HUES48 (cell line): ENCODE data around the gene COG1.
"Not testable (repeated sequence)": the region's sequence is repeated elsewhere in the genome, so short reads cannot be mapped to it uniquely, and the experiment has no call there.

Source experiments
- H3K27ac ChIP-seq: one replicate; pipeline ENCODE4 v1.7.0; 2013; ENCODE audit warnings: low read depth, low read length, inconsistent platforms
- H3K27me3 ChIP-seq: 2 replicates; pipeline ENCODE4 v1.6.1; 2013; ENCODE audit warnings: mild to moderate bottlenecking, low read length; ENCODE audit not compliant: control insufficient read depth, insufficient read depth
- H3K36me3 ChIP-seq: 2 replicates; pipeline ENCODE4 v1.6.1; 2013; ENCODE audit warnings: low read length; ENCODE audit not compliant: control insufficient read depth, insufficient read depth
- H3K4me1 ChIP-seq: 2 replicates; pipeline ENCODE4 v1.6.1; 2013; ENCODE audit warnings: mild to moderate bottlenecking, low read length; ENCODE audit not compliant: control insufficient read depth, insufficient read depth
- H3K4me3 ChIP-seq: 2 replicates; pipeline ENCODE4 v1.5.1; 2013; ENCODE audit warnings: mild to moderate bottlenecking, low read depth, low read length
- H3K9ac ChIP-seq: 2 replicates; pipeline ENCODE4 v1.6.1; 2013; ENCODE audit warnings: mild to moderate bottlenecking, low read depth, low read length, moderate library complexity
- H3K9me3 ChIP-seq: 2 replicates; pipeline ENCODE4 v1.6.1; 2013; ENCODE audit warnings: low read length; ENCODE audit not compliant: control insufficient read depth, insufficient read depth

The COG1 gene, protein sequence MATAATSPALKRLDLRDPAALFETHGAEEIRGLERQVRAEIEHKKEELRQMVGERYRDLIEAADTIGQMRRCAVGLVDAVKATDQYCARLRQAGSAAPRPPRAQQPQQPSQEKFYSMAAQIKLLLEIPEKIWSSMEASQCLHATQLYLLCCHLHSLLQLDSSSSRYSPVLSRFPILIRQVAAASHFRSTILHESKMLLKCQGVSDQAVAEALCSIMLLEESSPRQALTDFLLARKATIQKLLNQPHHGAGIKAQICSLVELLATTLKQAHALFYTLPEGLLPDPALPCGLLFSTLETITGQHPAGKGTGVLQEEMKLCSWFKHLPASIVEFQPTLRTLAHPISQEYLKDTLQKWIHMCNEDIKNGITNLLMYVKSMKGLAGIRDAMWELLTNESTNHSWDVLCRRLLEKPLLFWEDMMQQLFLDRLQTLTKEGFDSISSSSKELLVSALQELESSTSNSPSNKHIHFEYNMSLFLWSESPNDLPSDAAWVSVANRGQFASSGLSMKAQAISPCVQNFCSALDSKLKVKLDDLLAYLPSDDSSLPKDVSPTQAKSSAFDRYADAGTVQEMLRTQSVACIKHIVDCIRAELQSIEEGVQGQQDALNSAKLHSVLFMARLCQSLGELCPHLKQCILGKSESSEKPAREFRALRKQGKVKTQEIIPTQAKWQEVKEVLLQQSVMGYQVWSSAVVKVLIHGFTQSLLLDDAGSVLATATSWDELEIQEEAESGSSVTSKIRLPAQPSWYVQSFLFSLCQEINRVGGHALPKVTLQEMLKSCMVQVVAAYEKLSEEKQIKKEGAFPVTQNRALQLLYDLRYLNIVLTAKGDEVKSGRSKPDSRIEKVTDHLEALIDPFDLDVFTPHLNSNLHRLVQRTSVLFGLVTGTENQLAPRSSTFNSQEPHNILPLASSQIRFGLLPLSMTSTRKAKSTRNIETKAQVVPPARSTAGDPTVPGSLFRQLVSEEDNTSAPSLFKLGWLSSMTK

DNA sequence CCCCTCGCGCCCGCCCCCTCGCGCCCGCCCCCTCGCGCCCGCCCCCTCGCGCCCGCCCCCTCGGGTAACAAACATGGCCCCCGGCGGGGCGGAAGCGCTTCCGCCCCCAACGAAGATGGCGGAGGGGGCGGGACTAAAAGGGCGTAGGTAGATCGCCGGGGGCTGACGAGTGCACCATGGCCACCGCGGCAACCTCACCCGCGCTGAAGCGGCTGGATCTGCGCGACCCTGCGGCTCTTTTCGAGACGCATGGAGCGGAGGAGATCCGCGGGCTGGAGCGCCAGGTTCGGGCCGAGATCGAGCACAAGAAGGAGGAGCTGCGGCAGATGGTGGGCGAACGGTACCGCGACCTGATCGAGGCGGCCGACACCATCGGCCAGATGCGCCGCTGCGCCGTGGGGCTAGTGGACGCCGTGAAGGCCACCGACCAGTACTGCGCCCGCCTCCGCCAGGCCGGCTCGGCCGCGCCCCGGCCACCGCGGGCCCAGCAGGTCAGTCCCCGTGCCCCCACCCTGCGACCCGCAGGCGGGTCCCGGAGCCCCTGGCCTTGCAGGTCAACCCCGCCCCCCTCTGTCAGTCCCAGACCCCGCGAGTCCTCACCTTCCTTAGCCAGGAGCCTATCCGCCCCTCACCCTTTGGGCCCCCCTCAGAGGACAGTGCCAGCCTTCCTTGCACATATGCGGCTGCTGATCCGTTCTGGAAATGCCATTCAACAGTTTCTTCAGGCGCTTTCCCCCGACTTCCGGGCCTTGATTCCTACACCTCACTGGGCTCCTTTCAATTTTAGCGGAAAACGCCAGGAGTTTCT, at the start of gene COG1:
TSS of gene COG1 (plus strand) at position 162 of the 808 bp plus-strand sequence. CDS start at position 177, 15 bp downstream.
- peak within 1 kb of the TSS; percentile 95 for H3K27ac ChIP-seq
- peaks cover 18% of the 10 kb centered on the region for H3K36me3 ChIP-seq
- no peaks in the 10 kb centered on the region for H3K9me3 ChIP-seq
- H3K4me1 ChIP-seq: peaks cover 3% of the 10 kb centered on the region; the same call in 1 of the 2 replicates
- no peaks in the 10 kb centered on the region for H3K27me3 ChIP-seq
- peak within 1 kb of the TSS; percentile 88 for H3K9ac ChIP-seq
- H3K4me3 ChIP-seq: peak within 1 kb of the TSS; percentile 88

DNA sequence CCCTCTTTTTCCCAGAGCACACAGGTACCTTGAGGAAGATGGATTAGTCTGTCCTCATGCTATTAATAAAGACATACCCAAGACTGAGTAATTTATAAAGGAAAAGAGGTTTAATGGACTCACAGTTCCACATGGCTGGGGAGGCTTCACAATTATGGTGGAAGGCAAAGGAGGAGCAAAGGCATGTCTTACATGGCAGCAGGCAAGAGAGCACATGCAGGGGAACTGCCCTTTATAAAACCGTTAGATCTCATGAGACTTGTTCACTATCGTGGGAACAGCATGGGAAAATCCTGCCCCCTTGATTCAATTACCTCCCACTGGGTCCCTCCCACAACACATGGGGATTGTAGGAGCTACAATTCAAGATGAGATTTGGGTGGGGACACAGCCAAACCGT, 48.6 kb upstream of the COG1 start:
- H3K9me3 ChIP-seq, H3K27me3 ChIP-seq, H3K27ac ChIP-seq, H3K36me3 ChIP-seq, H3K4me1 ChIP-seq, H3K9ac ChIP-seq, H3K4me3 ChIP-seq: not testable (repeated sequence)

DNA sequence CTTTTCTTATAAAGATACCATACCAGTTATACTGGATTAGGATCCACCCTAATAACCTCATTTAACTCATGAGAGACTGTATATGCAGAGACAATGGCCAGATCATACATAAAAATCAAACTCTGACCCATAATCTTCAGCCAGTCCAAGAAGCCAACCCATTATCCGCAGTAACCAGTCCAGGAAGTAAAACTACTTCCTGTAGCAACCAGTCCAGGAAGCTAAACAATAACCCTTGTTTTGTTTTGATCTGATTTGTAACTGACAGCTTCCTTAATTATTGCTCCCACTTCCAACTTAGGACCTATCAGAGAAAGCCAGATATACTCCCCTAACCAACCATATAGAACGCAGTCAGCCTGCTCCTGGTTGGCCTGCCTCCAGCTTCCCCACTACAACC, 47.2 kb upstream of the COG1 start:
- no peaks in the 10 kb centered on the region for H3K27me3 ChIP-seq
- no peaks in the 10 kb centered on the region for H3K36me3 ChIP-seq
- H3K27ac ChIP-seq: no peak overlapping the region
- H3K4me1 ChIP-seq: no peaks in the 10 kb centered on the region
- H3K9me3 ChIP-seq: no peaks in the 10 kb centered on the region; the same call in 1 of the 2 replicates
- no peak overlapping the region for H3K9ac ChIP-seq
- H3K4me3 ChIP-seq: no peak overlapping the region

DNA sequence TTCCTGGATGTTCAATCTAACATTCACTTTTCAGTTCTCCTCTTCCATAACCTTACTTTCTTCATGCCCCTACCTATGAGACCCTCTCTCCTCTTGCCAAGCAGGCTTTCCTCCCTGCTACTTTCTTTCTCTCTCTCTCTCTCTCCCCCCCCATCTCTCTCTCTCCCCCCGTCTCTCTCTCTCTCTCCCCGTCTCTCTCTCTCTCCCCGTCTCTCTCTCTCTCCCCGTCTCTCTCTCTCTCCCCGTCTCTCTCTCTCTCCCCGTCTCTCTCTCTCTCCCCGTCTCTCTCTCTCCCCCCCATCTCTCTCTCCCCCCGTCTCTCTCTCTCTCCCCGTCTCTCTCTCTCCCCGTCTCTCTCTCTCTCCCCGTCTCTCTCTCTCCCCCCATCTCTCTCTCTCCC, 45.1 kb upstream of the COG1 start:
- H3K4me3 ChIP-seq, H3K27ac ChIP-seq, H3K27me3 ChIP-seq: not testable (repeated sequence)

DNA sequence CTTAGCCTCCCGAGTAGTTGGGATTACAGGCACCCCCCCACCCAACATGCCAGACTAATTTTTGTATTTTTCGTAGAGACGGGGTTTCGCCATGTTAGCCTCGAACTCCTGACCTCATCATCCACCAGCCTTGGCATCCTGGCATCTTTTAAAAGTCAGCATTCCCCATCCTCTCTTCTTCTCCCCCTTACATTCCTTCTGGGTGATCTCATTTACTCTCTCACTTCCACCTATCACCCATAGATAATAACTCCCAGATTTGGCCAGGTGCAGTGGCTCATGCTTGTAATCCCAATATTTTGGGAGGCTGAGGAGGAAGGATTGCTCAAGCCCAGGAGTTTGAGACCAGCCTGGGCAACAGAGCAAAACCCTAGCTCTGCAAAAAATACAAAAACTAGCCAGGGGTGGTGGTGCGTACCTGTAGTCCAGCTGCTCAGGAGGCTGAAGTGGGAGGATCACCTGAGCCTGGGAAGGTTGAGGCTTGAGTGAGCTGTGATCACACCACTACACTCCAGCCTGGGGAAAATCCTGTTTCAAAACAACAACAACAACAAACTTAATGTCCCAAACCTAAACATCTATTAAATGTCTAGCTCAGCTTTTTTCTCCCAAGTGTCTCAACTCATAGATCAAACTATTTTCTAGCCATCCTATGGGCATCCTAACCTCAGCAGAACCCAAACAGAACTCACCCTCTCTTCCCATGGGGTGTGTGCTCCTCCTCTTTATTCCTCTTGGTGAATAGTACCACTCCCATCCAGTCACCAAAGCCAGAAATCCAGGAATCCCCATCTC, 44.1 kb upstream of the COG1 start:
- H3K9me3 ChIP-seq: no peaks in the 10 kb centered on the region; the same call in 1 of the 2 replicates
- no peaks in the 10 kb centered on the region for H3K36me3 ChIP-seq
- no peak overlapping the region for H3K4me3 ChIP-seq
- no peak overlapping the region for H3K9ac ChIP-seq
- H3K4me1 ChIP-seq: no peaks in the 10 kb centered on the region
- no peak overlapping the region for H3K27ac ChIP-seq
- H3K27me3 ChIP-seq: no peaks in the 10 kb centered on the region

More for the DNA sequence above, 45.1 kb upstream of the COG1 start:
- H3K36me3 ChIP-seq, H3K9me3 ChIP-seq, H3K4me1 ChIP-seq, H3K9ac ChIP-seq: not testable (repeated sequence)

DNA sequence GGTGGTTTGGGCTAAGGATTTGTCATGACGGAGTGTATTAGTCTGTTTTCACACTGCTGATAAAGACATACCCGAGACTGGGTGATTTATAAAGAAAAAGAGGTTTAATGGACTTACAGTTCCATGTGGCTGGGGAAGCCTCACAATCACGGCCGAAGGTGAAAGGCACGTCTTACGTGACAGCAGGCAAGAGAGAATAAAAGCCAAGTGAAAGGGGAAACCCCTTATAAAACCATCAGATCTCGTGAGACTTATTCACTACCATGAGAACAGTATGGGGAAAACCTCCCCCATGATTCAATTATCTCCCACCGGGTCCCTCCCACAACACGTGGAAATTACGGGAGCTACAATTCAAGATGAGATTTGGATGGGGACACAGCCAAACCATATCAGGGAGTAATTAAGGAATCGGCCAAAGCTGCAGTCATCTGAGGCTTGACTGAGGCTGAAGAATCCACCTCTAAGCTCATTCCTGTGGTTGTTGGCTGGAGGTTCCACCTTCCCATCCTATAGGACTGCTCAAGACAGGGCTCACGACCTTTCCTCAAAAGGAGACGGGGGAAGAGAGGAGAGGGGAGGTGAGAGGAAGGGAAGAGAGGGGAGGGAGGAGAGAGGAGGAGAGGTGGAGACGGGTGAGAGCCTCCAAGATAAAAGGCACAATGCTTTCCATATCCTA, 42.1 kb upstream of the COG1 start:
- H3K27me3 ChIP-seq, H3K9me3 ChIP-seq, H3K4me3 ChIP-seq, H3K27ac ChIP-seq, H3K9ac ChIP-seq, H3K4me1 ChIP-seq, H3K36me3 ChIP-seq: not testable (repeated sequence)

DNA sequence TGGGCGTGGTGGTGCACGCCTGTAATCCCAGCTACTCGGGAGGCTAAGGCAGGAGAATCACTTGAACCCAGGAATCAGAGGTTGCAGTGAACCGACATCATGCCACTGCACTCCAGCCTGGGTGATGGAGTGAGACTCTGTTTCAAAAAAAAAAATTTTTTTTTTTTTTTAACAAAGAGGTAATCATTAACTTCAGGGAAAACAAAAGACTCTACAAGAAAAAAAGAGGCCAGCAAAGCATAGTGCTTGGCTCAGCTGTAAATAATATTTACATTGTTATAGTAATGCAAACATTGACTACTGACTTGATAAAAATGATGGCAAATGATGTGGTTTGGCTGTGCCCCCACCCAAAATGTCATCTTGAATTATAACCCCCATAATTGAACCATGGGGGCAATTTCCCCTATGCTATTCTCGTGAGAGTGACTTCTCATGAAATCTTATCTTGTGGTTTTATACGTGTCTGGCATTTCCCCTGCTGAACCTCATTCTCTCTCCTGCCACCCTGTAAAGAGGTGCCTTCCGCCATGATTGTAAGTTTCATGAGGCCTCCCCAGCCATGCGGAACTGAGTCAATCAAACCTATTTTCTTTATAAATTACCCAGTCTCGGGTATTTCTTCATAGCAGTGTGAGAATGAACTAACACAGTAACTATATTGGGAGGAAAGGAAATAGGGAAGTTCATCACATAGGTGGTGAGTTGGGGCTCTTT, 40.8 kb upstream of the COG1 start:
- Histone ChIP-seq H3K9me3 (no peaks in the 10 kb centered on the region), H3K36me3 (no peaks in the 10 kb centered on the region), H3K4me3 (no peak overlapping the region), H3K4me1 (peaks cover 19% of the 10 kb centered on the region), H3K27me3 (no peaks in the 10 kb centered on the region), H3K27ac (no peak overlapping the region), H3K9ac (no peak overlapping the region)

DNA sequence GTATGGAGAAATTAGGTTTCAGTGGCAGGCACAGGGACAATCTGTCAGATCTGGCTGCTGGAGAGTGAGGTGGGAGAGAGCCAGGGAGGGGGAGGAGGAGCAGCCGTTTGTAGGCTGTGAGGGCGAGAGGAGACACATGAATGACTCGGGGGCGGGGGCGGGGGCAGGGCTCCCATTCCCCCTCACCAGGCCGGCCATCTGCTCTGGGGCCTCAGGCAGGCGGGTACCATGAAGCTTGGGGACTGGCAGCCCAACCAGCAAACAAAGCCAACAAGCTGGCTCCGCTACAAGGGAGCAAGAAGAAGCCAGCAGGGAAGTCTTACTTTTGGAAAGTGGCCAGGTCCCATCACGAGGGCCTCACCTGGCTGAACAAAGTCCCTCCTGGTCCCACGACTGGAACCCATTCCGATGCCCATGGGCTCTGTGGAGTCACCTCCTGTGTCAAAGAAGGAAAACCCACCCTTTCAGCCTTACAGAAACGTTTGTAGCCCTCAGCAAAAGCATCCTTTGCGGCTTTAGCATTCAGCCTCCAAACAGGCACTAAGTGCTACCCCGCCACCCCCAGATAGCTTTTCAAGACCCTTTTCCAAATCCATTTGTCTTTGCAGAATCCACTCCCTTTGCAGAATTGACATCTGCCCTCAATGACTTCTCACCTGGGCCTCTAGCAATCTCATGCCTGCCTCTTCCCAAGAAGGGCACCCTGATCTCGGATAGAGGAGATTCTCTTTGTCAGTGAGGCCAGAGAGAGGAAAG, 37.3 kb upstream of the COG1 start:
- Histone ChIP-seq H3K27me3 (no peaks in the 10 kb centered on the region; the same call in 1 of the 2 replicates), H3K4me3 (no peak overlapping the region)

More for the DNA sequence above, 37.3 kb upstream of the COG1 start:
- Histone ChIP-seq H3K9me3 (no peaks in the 10 kb centered on the region), H3K4me1 (peaks cover 28% of the 10 kb centered on the region), H3K36me3 (no peaks in the 10 kb centered on the region), H3K27ac (no peak overlapping the region), H3K9ac (no peak overlapping the region)
